PC-9 (cell line): Measurements from ENCODE around the gene MRO. TPM values are rescaled to one million over a fixed set of nuclear protein-coding genes. Genes with fewer than 3 reads are reported as not detected.
"Not testable (repeated sequence)": the region's sequence is repeated elsewhere in the genome, so short reads cannot be mapped to it uniquely, and the experiment has no call there.

Source experiments
- BruUV-seq: library from RNA; stranded (reverse); fragments of 400-500 nt; replicated peaks from 2 replicates; lab custom pipeline; 2021; lab: Mats Ljungman, UMichigan
- CTCF ChIA-PET: fragments of 300-600 bp; sonication (Branson Sonifier 250); formaldehyde crosslinking; loops from one replicate; lab custom pipeline; 2022; ENCODE audit warnings: antibody characterized with exemption; lab: Charles Lee
- POLR2A ChIA-PET: fragments of 300-600 bp; sonication (Branson Sonifier 250); formaldehyde crosslinking; loops from one replicate; lab custom pipeline; 2022; ENCODE audit warnings: antibody characterized with exemption; ENCODE audit not compliant: unreplicated experiment; lab: Charles Lee
- DNase-seq, 2 experiments: peaks; one replicate each; pipeline versions ENCODE4 v3.0.0 to v3.0.0-alpha.2; 2015 to 2022; ENCODE audit warnings: mixed read lengths in 1 of 2
- H2AFZ ChIP-seq: fragments of 200-600 bp; sonication (generic); 2 replicates; pipeline ENCODE4 v1.8.1; 2017; ENCODE audit warnings: antibody characterized with exemption
- H3F3A ChIP-seq: fragments of 200-600 bp; sonication (generic); 2 replicates; pipeline ENCODE4 v1.8.1; 2017; ENCODE audit warnings: antibody characterized with exemption, mild to moderate bottlenecking, low read depth; ENCODE audit not compliant: insufficient read depth
- H3K27ac ChIP-seq: fragments of 200-600 bp; sonication (generic); 2 replicates; pipeline ENCODE4 v1.6.1; 2016; ENCODE audit warnings: mixed run types
- H3K27me3 ChIP-seq: fragments of 200-600 bp; sonication (generic); 2 replicates; pipeline ENCODE4 v1.6.1; 2016; ENCODE audit warnings: low read depth, mixed run types; ENCODE audit not compliant: insufficient read depth
- H3K36me3 ChIP-seq: fragments of 200-600 bp; sonication (generic); 2 replicates; pipeline ENCODE4 v1.6.1; 2016; ENCODE audit warnings: low read depth, mixed run types
- H3K4me1 ChIP-seq: fragments of 200-600 bp; sonication (generic); replicated peaks from 2 replicates; pipeline ENCODE4 v1.6.1; 2016; ENCODE audit warnings: mixed run types; ENCODE audit not compliant: insufficient read depth
- H3K4me2 ChIP-seq: fragments of 200-600 bp; sonication (generic); 2 replicates; pipeline ENCODE4 v1.6.1; 2017; ENCODE audit warnings: mixed run types
- H3K4me3 ChIP-seq: fragments of 200-600 bp; sonication (generic); 2 replicates; pipeline ENCODE4 v1.6.1; 2016; ENCODE audit warnings: mixed run types
- H3K79me2 ChIP-seq: fragments of 200-600 bp; sonication (generic); 2 replicates; pipeline ENCODE4 v1.6.1; 2017; ENCODE audit warnings: low read depth, mixed run types
- H3K9me2 ChIP-seq: fragments of 200-600 bp; sonication (generic); 2 replicates; pipeline ENCODE4 v1.8.1; 2017; ENCODE audit warnings: mild to moderate bottlenecking; ENCODE audit not compliant: insufficient read depth
- H3K9me3 ChIP-seq: fragments of 200-600 bp; sonication (generic); 2 replicates; pipeline ENCODE4 v1.8.1; 2016; ENCODE audit warnings: low read depth; ENCODE audit not compliant: insufficient read depth
- H4K20me1 ChIP-seq: fragments of 200-600 bp; sonication (generic); 2 replicates; pipeline ENCODE4 v1.8.1; 2017; ENCODE audit not compliant: insufficient read depth
- EZH2 ChIP-seq: fragments of 200-600 bp; sonication (generic); IDR thresholded peaks from 2 replicates; pipeline ENCODE4 v1.8.0; 2017; ENCODE audit warnings: antibody characterized with exemption, low read depth
- intact Hi-C: fragments of 100-400 bp; cut with micrococcal nuclease; formaldehyde crosslinking; loops from one replicate; pipeline ENCODE4 v1.10.0; 2022; ENCODE audit not compliant: unreplicated experiment
- total RNA-seq: library from RNA; stranded (reverse); gene quantifications from 2 replicates; pipeline ENCODE4 v1.2.3, GENCODE V29; 2021
- TF ChIP-seq, protein P1 (sequence below): fragments of 200-600 bp; sonication (generic); conservative IDR thresholded peaks from 2 replicates; pipeline ENCODE4 v1.6.1; 2017; ENCODE audit warnings: mixed run types, antibody characterized with exemption, mild to moderate bottlenecking, moderate library complexity

The MRO gene
- total RNA-seq, 1 experiment from 2014 or later = not detected

DNA sequence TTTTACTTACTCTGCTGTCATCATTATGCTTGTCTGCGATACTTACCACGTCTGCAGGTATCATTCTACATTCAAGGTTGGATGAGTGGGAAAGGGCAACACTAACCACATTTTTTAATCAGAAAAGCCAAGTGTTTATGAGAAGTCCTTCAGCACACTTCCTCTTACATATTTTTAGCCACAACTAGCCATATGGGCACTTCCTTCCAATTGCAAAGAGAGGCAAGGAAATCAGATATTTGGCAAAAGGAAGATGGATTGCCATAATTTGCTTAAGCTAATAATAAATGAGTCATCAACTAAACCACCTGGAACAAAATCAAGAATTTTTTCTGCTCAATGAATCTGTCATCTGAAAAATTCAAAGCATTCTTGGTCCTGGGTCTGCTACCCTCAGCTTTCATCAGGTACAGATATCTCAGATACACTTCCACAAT is 16.7 kb upstream of the MRO start:
- intact Hi-C loops = loop anchor here (5.0 kb wide), 1 partner anchor 41 kb away; the partner anchor contains the start of gene ME2
- Histone ChIP-seq H3K27me3 (no peaks in the 10 kb centered on the region), H3K4me3 (no peak overlapping the region), H3K9me2 (no peaks in the 10 kb centered on the region), H3K27ac (peak overlapping the region; percentile 56), H3F3A (peaks cover 11% of the 10 kb centered on the region; the same call in 1 of the 2 replicates), H3K4me2 (peak overlapping the region; percentile 56), H3K9me3 (no peaks in the 10 kb centered on the region), H4K20me1 (no peaks in the 10 kb centered on the region), H3K79me2 (no peaks in the 10 kb centered on the region), H2AFZ (no peak overlapping the region), H3K4me1 (peaks cover 25% of the 10 kb centered on the region), H3K36me3 (no peaks in the 10 kb centered on the region)
- ChIA-PET POLR2A (interaction anchor here (0.6 kb wide), 1 partner anchor 1219 kb away, joined by 5 read pairs; no protein-coding TSS in a partner anchor), CTCF (interaction anchor here (0.6 to 0.7 kb wide), 3 partner anchors 9 to 18 kb away, joined by 3 to 21 read pairs (median 4); no protein-coding TSS in a partner anchor)
- TF ChIP-seq, protein P1, sequence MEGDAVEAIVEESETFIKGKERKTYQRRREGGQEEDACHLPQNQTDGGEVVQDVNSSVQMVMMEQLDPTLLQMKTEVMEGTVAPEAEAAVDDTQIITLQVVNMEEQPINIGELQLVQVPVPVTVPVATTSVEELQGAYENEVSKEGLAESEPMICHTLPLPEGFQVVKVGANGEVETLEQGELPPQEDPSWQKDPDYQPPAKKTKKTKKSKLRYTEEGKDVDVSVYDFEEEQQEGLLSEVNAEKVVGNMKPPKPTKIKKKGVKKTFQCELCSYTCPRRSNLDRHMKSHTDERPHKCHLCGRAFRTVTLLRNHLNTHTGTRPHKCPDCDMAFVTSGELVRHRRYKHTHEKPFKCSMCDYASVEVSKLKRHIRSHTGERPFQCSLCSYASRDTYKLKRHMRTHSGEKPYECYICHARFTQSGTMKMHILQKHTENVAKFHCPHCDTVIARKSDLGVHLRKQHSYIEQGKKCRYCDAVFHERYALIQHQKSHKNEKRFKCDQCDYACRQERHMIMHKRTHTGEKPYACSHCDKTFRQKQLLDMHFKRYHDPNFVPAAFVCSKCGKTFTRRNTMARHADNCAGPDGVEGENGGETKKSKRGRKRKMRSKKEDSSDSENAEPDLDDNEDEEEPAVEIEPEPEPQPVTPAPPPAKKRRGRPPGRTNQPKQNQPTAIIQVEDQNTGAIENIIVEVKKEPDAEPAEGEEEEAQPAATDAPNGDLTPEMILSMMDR = no peak
- no peak for TF ChIP-seq EZH2
- DNase-seq = peak in 1 of 2 experiments; percentile 99
- no TSS peak for BruUV-seq

GRCh38 chr18:50833496-50833895 is 13.7 kb upstream of the MRO start:
- Histone ChIP-seq H3K4me1 (peaks cover 25% of the 10 kb centered on the region), H3F3A (peaks cover 11% of the 10 kb centered on the region; the same call in 1 of the 2 replicates)
- intact Hi-C loops, H3K36me3 ChIP-seq, BruUV-seq, DNase-seq, H3K79me2 ChIP-seq, H3K4me3 ChIP-seq, H3K4me2 ChIP-seq, H2AFZ ChIP-seq, H4K20me1 ChIP-seq, H3K27me3 ChIP-seq, H3K9me3 ChIP-seq, POLR2A ChIA-PET, CTCF ChIA-PET, H3K27ac ChIP-seq, H3K9me2 ChIP-seq: not testable (repeated sequence)

GRCh38 chr18:50832754-50833153 is 12.9 kb upstream of the MRO start:
- no peak overlapping the region for H3K4me2 ChIP-seq
- DNase-seq = no peak
- no peaks in the 10 kb centered on the region for H3K36me3 ChIP-seq
- H3K27ac ChIP-seq = no peak overlapping the region
- H2AFZ ChIP-seq = no peak overlapping the region
- H3K79me2 ChIP-seq = no peaks in the 10 kb centered on the region
- ChIA-PET CTCF (no interaction called here), POLR2A (no interaction called here)
- intact Hi-C loops = no loop called here
- no peak overlapping the region for H3K4me3 ChIP-seq
- H3K9me3 ChIP-seq = no peaks in the 10 kb centered on the region
- H3K9me2 ChIP-seq = no peaks in the 10 kb centered on the region
- no peaks in the 10 kb centered on the region for H4K20me1 ChIP-seq
- BruUV-seq = no TSS peak
- H3K4me1 ChIP-seq = peaks cover 19% of the 10 kb centered on the region
- no peak for TF ChIP-seq EZH2
- TF ChIP-seq, protein P1 = no peak
- no peaks in the 10 kb centered on the region for H3K27me3 ChIP-seq
- H3F3A ChIP-seq = peaks cover 11% of the 10 kb centered on the region; the same call in 1 of the 2 replicates

DNA sequence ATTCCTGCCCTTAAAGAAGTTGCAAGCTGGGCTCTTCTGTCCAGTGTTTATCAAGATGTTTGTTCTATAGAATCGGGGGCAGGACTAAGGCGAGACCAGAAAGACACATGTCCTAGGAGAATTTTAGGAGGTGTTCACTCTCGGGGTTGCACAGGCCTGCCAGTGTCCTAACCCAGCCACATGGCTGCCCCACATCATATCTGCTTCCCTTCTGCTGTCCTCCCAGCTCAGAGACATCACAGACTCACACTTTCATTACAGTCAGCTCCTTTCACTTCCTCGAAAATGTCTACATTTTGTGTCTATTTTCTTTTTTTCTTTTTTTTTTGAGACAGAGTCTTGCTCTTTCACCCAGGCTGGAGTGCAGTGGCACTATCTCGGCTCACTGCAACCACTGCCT is 10.7 kb upstream of the MRO start:
- ChIA-PET POLR2A (no interaction called here), CTCF (no interaction called here)
- Histone ChIP-seq H3K4me3 (no peak overlapping the region), H2AFZ (no peak overlapping the region), H3K4me2 (no peak overlapping the region), H4K20me1 (no peaks in the 10 kb centered on the region), H3K9me2 (no peaks in the 10 kb centered on the region), H3K27me3 (no peaks in the 10 kb centered on the region), H3K79me2 (no peaks in the 10 kb centered on the region), H3K4me1 (peaks cover under 1% of the 10 kb centered on the region; the same call in 1 of the 2 replicates), H3K9me3 (no peaks in the 10 kb centered on the region), H3K36me3 (no peaks in the 10 kb centered on the region), H3K27ac (no peak overlapping the region), H3F3A (no peaks in the 10 kb centered on the region)
- intact Hi-C loops = no loop called here
- TF ChIP-seq, protein P1 = no peak
- no peak for TF ChIP-seq EZH2
- no peak for DNase-seq
- no TSS peak for BruUV-seq
